GM18870 (cell line): ENCODE results near the gene SH3BP1.

Source experiments
- ATAC-seq: cut with Tn5 transposase; IDR thresholded peaks from one replicate; pipeline ENCODE4 v1.9.1; 2021; ENCODE audit warnings: moderate library complexity; ENCODE audit not compliant: unreplicated experiment

SH3BP1 gene

GRCh38 chr22:37611207-37611606, 28.3 kb upstream of the SH3BP1 start:
- no peak for ATAC-seq

GRCh38 chr22:37616201-37617083, 23.0 kb upstream of the SH3BP1 start:
- no peak for ATAC-seq

GRCh38 chr22:37617431-37617830, 22.0 kb upstream of the SH3BP1 start:
- ATAC-seq = no peak

DNA sequence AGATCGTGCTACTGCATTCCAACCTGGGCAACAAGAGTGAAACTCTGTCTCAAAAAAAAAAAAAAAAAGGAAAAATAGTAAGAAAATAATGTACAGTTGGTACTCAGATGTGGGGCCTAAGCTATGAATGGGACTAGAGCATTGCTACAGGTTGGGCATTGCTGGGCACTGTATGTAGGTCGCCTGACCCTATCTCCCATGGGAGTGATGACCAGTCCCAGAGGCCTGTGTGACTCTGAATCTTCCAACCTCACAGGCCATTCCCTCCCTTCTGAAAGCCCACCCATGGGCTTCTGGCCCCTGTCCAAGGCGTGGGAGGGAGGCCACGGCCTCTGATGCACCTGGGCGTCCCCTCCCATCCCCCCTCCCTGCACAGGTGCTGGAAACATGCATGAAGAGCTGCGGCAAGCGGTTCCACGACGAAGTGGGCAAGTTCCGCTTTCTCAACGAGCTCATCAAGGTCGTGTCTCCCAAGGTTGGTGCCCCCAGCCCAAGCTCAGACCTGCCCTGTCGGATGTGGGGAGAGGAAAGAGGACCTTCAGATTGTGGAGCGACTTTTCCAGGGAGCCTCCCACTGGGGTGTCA, 21.3 kb upstream of the SH3BP1 start:
- ATAC-seq = no peak

DNA sequence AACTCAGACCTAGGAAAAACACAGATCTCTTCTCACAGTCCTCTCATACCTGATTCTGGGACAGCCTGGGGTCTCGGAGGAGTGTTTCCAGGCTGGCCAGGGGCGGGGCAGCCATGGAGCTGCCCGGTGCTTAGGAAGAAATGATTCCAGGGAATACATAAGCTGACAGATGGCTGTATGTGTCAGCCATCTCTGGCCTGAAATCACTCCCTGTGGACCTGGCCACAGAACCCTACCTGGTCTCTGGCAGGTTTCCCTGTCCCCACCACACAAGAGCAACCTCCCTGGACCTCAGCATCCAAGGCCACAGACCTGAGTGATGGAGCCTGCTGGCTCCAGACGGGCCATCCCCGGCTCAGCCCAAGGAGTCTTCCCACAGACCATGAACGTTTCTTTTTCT, 20.8 kb upstream of the SH3BP1 start:
- no peak for ATAC-seq

- no peak for ATAC-seq
These were observed 19.5 kb upstream of the SH3BP1 start for GRCh38 chr22:37619991-37620390.

GRCh38 chr22:37621352-37621860, 18.1 kb upstream of the SH3BP1 start:
- no peak for ATAC-seq

- ATAC-seq = no peak
These were observed 16.1 kb upstream of the SH3BP1 start for GRCh38 chr22:37623075-37624016.

- ATAC-seq = no peak
These were observed 15.5 kb upstream of the SH3BP1 start for GRCh38 chr22:37624017-37624365.

GRCh38 chr22:37624876-37625275, 14.6 kb upstream of the SH3BP1 start:
- ATAC-seq = no peak

DNA sequence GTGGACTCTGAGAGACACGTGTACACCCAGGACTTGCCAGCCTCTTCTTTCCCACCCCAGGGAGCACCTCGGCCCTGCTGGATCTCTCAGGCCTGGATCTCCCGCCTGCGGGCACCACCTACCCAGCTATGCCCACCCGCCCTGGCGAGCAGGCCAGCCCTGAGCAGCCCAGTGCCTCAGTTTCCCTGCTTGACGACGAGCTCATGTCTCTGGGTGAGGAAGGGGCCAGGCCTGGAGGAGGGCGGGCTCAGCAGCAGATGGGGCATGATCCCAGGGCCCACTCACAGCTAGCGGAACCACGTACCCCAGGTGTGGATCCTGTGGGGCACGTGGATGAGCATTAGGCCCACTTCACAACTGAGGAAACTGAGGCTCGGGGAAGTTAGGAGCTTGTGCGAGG, 13.7 kb upstream of the SH3BP1 start:
- ATAC-seq = no peak

GRCh38 chr22:37626144-37626543, 13.3 kb upstream of the SH3BP1 start:
- no peak for ATAC-seq

DNA sequence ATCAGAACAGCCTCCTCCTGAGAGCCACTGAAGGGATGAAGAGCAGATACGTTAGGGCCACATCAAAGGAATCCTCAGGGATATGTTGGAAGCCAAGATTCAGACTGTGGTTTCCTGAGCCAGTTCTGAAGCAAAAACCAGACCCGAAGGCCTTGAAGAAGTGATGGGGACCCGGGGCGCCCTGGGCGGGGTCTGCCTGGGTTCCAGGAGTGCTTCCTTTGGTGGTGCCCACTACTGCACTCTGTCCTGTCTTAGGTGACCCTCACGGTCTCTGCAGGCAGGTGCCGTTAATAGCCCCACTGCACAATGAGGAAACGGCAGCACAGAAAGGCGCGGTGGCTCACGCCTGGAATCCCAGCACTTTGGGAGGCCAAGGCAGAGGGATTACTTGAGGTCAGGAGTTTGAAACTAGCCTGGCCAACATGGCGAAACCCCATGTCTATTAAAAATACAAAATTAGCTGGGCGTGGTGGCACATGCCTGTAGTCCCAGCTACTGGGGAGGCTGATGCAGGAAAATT, 12.9 kb upstream of the SH3BP1 start:
- no peak for ATAC-seq

- no peak for ATAC-seq
These were observed 12.3 kb upstream of the SH3BP1 start for GRCh38 chr22:37627121-37627520.

GRCh38 chr22:37627545-37627944, 11.9 kb upstream of the SH3BP1 start:
- no peak for ATAC-seq

DNA sequence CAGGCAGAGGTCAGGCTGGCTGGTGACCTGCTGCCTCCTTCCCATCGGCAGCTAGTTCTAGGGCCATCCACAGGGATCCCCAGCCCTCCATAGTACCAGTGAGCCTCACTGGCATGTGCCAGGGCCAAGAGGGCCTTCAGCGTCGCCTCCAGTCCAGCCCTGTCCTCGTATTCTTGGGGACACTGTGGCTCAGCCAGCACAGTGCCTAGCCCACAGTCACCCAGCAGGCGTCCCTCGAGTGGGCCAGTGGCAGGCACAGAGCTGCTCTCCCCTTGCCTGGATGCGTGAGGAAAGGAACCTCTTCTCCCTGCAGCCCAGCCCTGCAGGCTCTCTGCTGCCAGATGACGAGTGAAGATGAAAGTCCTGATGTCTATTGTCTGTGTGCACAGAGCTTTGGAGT, 10.6 kb upstream of the SH3BP1 start:
- no peak for ATAC-seq

DNA sequence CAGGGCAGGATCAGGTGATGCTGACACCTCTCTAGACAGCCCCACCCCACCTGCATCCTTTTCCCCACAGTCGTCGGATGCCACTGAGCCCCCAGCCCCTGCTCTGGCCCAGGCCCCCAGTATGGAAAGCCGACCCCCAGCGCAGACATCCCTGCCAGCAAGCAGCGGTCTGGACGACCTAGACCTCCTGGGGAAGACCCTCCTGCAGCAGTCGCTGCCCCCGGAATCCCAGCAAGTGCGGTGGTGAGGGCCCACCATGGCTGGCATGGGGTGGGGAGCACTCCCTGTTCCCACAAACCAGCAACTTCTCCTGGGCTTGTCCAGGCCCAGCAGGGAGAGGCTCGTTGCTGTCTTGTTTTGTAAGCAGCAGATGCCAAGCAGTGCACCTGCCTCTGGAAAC, 9.5 kb upstream of the SH3BP1 start:
- ATAC-seq = no peak

- ATAC-seq = no peak
These were observed 8.5 kb upstream of the SH3BP1 start for GRCh38 chr22:37630839-37631435.

DNA sequence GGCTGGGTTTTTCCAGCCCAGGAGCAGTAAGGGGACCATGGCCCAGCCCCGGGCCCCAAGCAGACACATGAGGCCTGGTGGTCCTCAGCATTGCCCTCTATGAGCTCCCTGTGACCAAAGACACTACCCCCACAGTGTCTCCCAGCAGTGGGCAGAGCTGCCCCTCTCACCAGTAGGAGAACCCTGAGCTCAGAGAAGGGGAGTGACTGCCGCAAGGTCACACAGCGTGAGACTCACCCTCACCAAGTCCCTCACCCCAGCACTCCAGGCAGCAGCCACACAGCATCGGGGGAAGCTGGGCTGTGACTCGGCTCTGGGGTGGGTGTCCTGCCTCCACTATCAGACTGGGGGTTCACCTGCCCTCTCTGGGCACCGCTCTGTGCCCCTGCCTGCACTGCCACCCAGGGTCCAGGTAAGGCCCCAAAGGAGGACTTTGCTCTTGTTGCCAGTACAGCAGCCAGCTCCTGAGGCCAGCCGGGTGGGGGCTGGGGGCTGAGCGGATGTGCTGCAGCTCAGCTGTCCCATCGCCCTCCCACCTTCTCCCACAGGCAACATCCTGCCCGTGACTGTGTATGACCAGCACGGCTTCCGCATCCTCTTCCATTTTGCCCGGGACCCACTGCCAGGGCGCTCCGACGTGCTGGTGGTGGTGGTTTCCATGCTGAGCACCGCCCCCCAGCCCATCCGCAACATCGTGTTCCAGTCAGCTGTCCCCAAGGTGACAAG, 7.9 kb upstream of the SH3BP1 start:
- no peak for ATAC-seq
